HCT116 (cell line): ENCODE data around the gene LRP1B.

ENCODE experiments used
- CEBPB ChIP-seq: IDR thresholded peaks from 2 replicates; pipeline ENCODE4 v1.6.1; 2012; ENCODE audit warnings: low read depth
- POLR2A ChIP-seq: IDR thresholded peaks from 2 replicates; pipeline ENCODE4 v1.7.0; 2011; ENCODE audit warnings: borderline replicate concordance; ENCODE audit not compliant: insufficient read depth, insufficient read length; ENCODE audit errors: extremely low read depth
- TF ChIP-seq, protein P1 (sequence below), 3 experiments: fragments of 200-600 bp in 1 of 3; sonication (generic) in 1 of 3; IDR thresholded peaks in 2 of 3; conservative IDR thresholded peaks in 1 of 3; 2 replicates each; pipeline ENCODE4 v1.5.1; 2012 to 2017; ENCODE audit warnings: low read depth in 2 of 3, low read length in 2 of 3, antibody characterized with exemption in 1 of 3, borderline replicate concordance in 1 of 3, control low read depth in 1 of 3, mild to moderate bottlenecking in 1 of 3, mixed read lengths in 1 of 3, mixed run types in 1 of 3, moderate library complexity in 1 of 3; ENCODE audit not compliant: insufficient read depth in 1 of 3
- TF ChIP-seq, protein P2 (sequence below): IDR thresholded peaks from 2 replicates; pipeline ENCODE4 v1.6.1; 2012

DNA sequence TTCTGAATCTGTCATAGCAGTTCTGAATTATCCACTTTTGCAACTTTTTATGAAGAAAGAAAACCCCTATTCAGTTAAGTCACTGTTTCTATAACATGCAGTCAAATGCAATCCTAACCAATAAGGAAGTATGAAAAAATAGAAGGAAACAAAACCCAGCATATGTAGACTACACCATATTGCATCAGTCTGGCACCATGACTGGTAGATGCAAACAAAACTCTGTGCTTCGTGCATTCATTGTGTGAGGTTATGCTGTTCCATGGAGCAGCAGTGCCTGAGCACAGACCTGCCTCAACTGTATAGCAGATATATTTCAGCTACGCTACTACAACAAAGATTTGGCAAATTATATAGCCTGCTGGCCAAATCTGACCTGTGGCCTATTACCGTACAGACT is 325.5 kb downstream of the LRP1B start:
- TF ChIP-seq, protein P1, sequence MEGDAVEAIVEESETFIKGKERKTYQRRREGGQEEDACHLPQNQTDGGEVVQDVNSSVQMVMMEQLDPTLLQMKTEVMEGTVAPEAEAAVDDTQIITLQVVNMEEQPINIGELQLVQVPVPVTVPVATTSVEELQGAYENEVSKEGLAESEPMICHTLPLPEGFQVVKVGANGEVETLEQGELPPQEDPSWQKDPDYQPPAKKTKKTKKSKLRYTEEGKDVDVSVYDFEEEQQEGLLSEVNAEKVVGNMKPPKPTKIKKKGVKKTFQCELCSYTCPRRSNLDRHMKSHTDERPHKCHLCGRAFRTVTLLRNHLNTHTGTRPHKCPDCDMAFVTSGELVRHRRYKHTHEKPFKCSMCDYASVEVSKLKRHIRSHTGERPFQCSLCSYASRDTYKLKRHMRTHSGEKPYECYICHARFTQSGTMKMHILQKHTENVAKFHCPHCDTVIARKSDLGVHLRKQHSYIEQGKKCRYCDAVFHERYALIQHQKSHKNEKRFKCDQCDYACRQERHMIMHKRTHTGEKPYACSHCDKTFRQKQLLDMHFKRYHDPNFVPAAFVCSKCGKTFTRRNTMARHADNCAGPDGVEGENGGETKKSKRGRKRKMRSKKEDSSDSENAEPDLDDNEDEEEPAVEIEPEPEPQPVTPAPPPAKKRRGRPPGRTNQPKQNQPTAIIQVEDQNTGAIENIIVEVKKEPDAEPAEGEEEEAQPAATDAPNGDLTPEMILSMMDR (IDR thresholded peaks at IDR 0.05 in 2 of 3, conservative IDR thresholded peaks at IDR 0.05 in 1 of 3; ENCODE audit: borderline replicate concordance in 1 of 3, insufficient read depth in 1 of 3, low read depth in 2 of 3, low read length in 2 of 3) = no peak
- TF ChIP-seq CEBPB = no peak
- TF ChIP-seq, protein P2, sequence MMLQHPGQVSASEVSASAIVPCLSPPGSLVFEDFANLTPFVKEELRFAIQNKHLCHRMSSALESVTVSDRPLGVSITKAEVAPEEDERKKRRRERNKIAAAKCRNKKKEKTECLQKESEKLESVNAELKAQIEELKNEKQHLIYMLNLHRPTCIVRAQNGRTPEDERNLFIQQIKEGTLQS = no peak
- TF ChIP-seq POLR2A = no peak
